Nephron (organoid): ENCODE data around the gene MCHR2.

Experiments used
- H3K27ac Mint-ChIP-seq, 3 experiments: 2 replicates each; pipeline ENCODE4 v1.8.0; 2020; ENCODE audit warnings: mixed read lengths in 3 of 3, mild to moderate bottlenecking in 2 of 3, moderate library complexity in 1 of 3
- H3K27me3 Mint-ChIP-seq: 2 replicates; pipeline ENCODE4 v1.8.0; 2021; ENCODE audit warnings: low read depth, mild to moderate bottlenecking, moderate library complexity, mixed read lengths
- H3K36me3 Mint-ChIP-seq: 2 replicates; pipeline ENCODE4 v1.8.0; 2020; ENCODE audit warnings: low read depth, mixed read lengths
- H3K4me1 Mint-ChIP-seq: 2 replicates; pipeline ENCODE4 v1.8.0; 2020; ENCODE audit warnings: mixed read lengths
- H3K4me3 Mint-ChIP-seq, 3 experiments: 2 replicates each; pipeline ENCODE4 v1.8.0; 2020; ENCODE audit warnings: mild to moderate bottlenecking in 3 of 3, mixed read lengths in 3 of 3, moderate library complexity in 2 of 3
- H3K9me3 Mint-ChIP-seq: 2 replicates; pipeline ENCODE4 v1.8.0; 2020; ENCODE audit warnings: mixed read lengths
- TF ChIP-seq, protein P1 (sequence below), 3 experiments: fragments of 200-600 bp; sonication (generic); IDR thresholded peaks; one replicate each; pipeline ENCODE4 v1.5.0; 2021; ENCODE audit warnings: antibody characterized with exemption in 3 of 3; ENCODE audit not compliant: unreplicated experiment in 3 of 3

The MCHR2 gene

GRCh38 chr6:99894815-99895214 is 99.2 kb downstream of the MCHR2 start:
- TF ChIP-seq, protein P1, sequence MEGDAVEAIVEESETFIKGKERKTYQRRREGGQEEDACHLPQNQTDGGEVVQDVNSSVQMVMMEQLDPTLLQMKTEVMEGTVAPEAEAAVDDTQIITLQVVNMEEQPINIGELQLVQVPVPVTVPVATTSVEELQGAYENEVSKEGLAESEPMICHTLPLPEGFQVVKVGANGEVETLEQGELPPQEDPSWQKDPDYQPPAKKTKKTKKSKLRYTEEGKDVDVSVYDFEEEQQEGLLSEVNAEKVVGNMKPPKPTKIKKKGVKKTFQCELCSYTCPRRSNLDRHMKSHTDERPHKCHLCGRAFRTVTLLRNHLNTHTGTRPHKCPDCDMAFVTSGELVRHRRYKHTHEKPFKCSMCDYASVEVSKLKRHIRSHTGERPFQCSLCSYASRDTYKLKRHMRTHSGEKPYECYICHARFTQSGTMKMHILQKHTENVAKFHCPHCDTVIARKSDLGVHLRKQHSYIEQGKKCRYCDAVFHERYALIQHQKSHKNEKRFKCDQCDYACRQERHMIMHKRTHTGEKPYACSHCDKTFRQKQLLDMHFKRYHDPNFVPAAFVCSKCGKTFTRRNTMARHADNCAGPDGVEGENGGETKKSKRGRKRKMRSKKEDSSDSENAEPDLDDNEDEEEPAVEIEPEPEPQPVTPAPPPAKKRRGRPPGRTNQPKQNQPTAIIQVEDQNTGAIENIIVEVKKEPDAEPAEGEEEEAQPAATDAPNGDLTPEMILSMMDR (IDR thresholded peaks at IDR 0.05; ENCODE audit: unreplicated experiment in 3 of 3), result no peak
- Mint-ChIP-seq H3K9me3 (no peaks in the 10 kb centered on the region), H3K36me3 (no peaks in the 10 kb centered on the region)

GRCh38 chr6:99887066-99887465 is 107.0 kb downstream of the MCHR2 start:
- Mint-ChIP-seq H3K27ac (no peak overlapping the region), H3K4me3 (no peak overlapping the region), H3K36me3 (no peaks in the 10 kb centered on the region), H3K9me3 (no peaks in the 10 kb centered on the region), H3K4me1 (no peaks in the 10 kb centered on the region), H3K27me3 (no peaks in the 10 kb centered on the region)
- TF ChIP-seq, protein P1 (IDR thresholded peaks at IDR 0.05; ENCODE audit: unreplicated experiment in 3 of 3), result no peak

More at GRCh38 chr6:99894815-99895214, 99.2 kb downstream of the MCHR2 start:
- Mint-ChIP-seq H3K27me3 (no peaks in the 10 kb centered on the region), H3K4me3 (no peak overlapping the region), H3K27ac (no peak overlapping the region), H3K4me1 (no peaks in the 10 kb centered on the region)

- no peaks in the 10 kb centered on the region for H3K27me3 Mint-ChIP-seq
Measured at GRCh38 chr6:99885051-99885450, 109.0 kb downstream of the MCHR2 start.

GRCh38 chr6:99882128-99882702 is 111.8 kb downstream of the MCHR2 start:
- H3K27ac Mint-ChIP-seq, result no peak overlapping the region
- H3K4me1 Mint-ChIP-seq, result no peaks in the 10 kb centered on the region
- no peak overlapping the region for H3K4me3 Mint-ChIP-seq
- H3K9me3 Mint-ChIP-seq, result no peaks in the 10 kb centered on the region
- H3K36me3 Mint-ChIP-seq, result no peaks in the 10 kb centered on the region
- TF ChIP-seq, protein P1 (IDR thresholded peaks at IDR 0.05; ENCODE audit: unreplicated experiment in 3 of 3), result no peak
- no peaks in the 10 kb centered on the region for H3K27me3 Mint-ChIP-seq

More at GRCh38 chr6:99885051-99885450, 109.0 kb downstream of the MCHR2 start:
- Mint-ChIP-seq H3K36me3 (no peaks in the 10 kb centered on the region), H3K4me1 (no peaks in the 10 kb centered on the region), H3K4me3 (no peak overlapping the region), H3K9me3 (no peaks in the 10 kb centered on the region), H3K27ac (no peak overlapping the region)
- TF ChIP-seq, protein P1 (IDR thresholded peaks at IDR 0.05; ENCODE audit: unreplicated experiment in 3 of 3), result no peak

DNA sequence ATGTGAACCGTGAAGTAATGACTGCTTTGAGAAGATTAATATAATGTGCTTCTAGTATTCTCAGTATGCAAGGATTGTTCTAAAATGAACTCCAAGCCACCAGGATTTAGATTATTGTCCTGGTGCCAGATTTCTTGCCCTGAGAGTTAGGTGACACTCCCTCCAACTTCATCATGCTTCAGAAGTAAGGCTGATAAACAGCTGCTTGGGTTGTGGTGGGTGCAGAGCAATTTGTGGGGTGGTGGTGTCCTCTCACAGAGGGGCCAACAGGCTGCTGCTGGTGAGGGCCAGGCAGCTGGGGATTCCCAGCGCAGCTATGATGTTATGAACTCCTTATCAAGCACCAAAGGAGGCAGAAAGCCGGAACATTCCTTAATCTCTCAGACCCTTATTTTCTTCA is 114.6 kb downstream of the MCHR2 start:
- H3K27me3 Mint-ChIP-seq, result no peaks in the 10 kb centered on the region
- H3K27ac Mint-ChIP-seq, result no peak overlapping the region

DNA sequence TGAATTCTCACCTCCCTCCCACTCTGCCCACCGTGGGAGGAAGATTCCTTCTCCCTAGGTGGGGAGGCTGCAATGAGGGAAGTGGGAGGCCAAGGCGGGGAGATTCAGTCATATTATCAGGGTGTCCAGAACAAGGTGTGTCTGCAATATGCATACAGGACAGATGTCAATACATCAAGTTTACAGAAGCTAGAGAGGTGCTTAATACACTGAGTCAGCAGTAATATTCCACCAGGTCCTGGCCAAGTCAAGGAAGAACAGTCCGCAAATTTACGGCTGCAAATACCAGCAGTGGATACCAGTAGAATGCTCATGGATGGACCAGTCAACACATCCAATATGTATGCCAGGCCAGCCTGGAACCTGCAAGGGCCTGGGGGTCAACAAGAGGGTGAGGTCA is 119.0 kb downstream of the MCHR2 start:
- no peaks in the 10 kb centered on the region for H3K36me3 Mint-ChIP-seq
- no peak overlapping the region for H3K27ac Mint-ChIP-seq
- TF ChIP-seq, protein P1 (IDR thresholded peaks at IDR 0.05; ENCODE audit: unreplicated experiment in 3 of 3), result no peak
- H3K4me1 Mint-ChIP-seq, result no peaks in the 10 kb centered on the region
- H3K9me3 Mint-ChIP-seq, result no peaks in the 10 kb centered on the region
- H3K27me3 Mint-ChIP-seq, result peaks cover 4% of the 10 kb centered on the region
- no peak overlapping the region for H3K4me3 Mint-ChIP-seq

More for the DNA sequence above, 114.6 kb downstream of the MCHR2 start:
- H3K4me3 Mint-ChIP-seq, result no peak overlapping the region
- TF ChIP-seq, protein P1 (IDR thresholded peaks at IDR 0.05; ENCODE audit: unreplicated experiment in 3 of 3), result no peak
- H3K36me3 Mint-ChIP-seq, result no peaks in the 10 kb centered on the region
- no peaks in the 10 kb centered on the region for H3K4me1 Mint-ChIP-seq
- no peaks in the 10 kb centered on the region for H3K9me3 Mint-ChIP-seq
